ENCODE results near the gene SURF6.

Gene SURF6

DNA sequence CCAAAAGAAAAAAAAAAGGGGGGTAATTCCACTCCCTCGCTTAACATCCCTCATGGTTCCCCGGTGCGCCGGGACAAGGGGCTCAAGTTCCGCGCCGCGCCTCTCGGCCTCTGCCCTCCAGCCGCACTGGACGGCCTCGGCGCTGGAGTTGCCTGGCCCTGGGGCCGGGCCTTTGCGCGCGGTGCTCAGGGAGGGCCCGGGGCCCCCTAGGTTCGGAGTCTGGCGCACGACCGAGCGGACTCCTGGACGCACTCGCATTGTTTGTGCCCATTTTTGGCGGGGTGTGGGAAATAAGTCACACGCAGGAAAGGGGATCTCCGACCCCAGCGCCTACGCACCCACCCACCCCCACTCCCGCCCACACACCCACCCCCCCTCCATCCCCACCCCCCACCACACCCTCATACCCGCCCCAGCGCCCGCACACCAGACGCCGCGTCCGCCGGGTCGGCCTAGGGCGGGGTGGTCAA is 11.6 kb upstream of the SURF6 start:
- DNase-seq (ENCODE audit: low spot score) = no peak
- TF ChIP-seq, protein P1, sequence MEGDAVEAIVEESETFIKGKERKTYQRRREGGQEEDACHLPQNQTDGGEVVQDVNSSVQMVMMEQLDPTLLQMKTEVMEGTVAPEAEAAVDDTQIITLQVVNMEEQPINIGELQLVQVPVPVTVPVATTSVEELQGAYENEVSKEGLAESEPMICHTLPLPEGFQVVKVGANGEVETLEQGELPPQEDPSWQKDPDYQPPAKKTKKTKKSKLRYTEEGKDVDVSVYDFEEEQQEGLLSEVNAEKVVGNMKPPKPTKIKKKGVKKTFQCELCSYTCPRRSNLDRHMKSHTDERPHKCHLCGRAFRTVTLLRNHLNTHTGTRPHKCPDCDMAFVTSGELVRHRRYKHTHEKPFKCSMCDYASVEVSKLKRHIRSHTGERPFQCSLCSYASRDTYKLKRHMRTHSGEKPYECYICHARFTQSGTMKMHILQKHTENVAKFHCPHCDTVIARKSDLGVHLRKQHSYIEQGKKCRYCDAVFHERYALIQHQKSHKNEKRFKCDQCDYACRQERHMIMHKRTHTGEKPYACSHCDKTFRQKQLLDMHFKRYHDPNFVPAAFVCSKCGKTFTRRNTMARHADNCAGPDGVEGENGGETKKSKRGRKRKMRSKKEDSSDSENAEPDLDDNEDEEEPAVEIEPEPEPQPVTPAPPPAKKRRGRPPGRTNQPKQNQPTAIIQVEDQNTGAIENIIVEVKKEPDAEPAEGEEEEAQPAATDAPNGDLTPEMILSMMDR (IDR thresholded peaks at IDR 0.05) = no peak
- Histone ChIP-seq H3K27ac (peak overlapping the region; percentile 78 to 96), H3K4me3 (peak overlapping the region; percentile 95)

DNA sequence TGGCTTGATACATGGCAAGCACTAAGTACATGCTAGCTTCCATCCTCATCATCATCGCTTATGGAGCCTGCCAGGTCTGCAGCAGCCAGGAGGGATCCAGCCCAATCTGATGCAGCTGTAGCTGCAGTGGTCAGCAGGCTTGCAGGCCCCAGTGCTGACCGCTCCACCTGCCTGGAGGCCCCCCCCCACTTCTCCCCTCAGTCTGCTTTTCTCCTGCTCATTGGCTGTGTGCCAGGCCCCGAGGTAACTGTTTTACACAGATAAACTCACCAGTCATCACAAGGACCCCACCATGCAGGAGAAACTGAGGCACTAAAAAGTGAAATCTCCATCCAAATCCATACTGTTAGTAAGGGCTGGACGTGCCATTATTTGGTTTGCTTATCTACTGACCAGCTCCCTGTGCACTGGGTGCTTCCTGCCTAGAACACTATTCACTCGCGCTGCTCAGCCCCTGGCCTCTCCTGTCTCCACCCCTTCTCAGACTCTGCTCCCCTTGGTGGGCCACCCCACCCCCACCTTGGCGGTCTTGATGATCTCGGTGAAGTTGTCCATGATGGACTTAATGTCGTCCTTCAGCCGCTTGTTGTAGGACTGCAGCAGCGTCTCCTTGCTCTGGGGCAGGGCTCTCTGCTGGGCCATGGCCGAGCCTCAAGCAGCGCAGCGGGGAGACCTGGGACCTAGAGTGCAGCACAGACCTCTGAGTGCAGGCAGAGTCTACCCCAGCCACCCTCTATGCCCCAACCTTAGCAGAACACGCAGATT is 10.2 kb upstream of the SURF6 start:
- H3K27ac ChIP-seq = peak overlapping the region in 1 of 2 donors; percentile 96
- peak overlapping the region; percentile 95 for H3K4me3 ChIP-seq
- no peak for DNase-seq (ENCODE audit: low spot score)
- TF ChIP-seq, protein P1 (IDR thresholded peaks at IDR 0.05) = no peak

DNA sequence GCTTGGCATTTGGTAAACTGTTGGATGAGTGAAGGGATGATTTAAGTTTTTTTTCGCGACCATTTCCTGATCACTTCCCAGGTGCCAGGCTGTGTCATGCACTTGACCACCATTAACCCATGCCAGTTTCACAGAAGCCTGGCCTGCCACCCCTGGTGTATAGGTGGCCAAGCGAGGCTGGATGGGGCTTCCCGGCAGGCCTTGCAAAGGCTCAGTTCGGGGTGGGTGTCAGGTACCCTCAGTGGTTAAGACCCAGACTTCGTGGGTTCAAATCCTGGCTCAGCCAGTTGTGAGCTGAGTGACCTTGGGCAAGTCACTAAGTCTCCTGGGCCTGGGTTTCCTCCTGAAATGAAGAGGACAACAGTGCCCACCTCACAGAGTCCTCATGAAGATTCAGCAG is 9.6 kb upstream of the SURF6 start:
- H3K27ac ChIP-seq = no peak overlapping the region
- TF ChIP-seq, protein P1 (IDR thresholded peaks at IDR 0.05) = no peak
- H3K4me3 ChIP-seq = no peak overlapping the region
- no peak for DNase-seq (ENCODE audit: low spot score)

DNA sequence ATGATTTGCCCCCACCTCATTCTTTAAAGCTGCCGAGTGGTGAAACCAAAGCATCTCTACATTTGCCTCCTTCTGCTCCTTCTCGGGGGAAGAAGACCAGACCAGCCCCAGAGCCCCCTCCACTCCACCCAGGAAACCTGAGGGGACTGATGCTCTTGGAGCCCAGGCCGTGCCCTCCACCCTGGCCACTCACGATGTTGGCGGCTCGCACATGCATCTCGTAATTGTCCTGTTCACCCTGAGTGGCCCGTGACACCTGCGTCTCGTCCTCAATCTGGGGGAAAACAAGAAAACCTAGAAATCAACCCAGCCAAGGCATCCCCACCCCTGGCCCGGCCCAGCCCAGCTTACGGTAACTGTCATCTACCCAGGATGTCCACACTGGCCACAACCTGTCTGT is 9.0 kb upstream of the SURF6 start:
- Histone ChIP-seq H3K27ac (no peak overlapping the region), H3K4me3 (no peak overlapping the region)
- TF ChIP-seq, protein P1 (IDR thresholded peaks at IDR 0.05) = no peak
- DNase-seq (ENCODE audit: low spot score) = no peak

DNA sequence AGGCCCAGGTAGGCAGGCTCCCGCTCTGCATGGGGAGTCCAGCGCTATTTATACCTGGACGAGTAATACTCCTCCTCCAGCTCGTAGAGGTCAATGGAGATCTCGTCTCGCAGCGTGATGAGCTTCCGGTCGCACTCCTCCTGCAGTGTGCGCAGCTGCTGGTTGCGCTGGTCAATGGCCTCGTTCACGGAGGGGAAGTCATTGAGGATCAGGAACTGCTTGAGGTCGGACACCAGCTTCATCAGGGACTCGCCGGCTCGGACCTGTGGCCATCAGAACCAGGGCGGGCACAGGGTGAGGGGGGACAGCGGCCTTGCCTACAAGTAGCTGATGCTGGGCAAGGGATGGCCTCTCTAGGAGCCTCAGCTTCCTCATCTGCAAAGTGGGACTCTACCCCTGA is 8.1 kb upstream of the SURF6 start:
- H3K4me3 ChIP-seq = no peak overlapping the region
- no peak for DNase-seq (ENCODE audit: low spot score)
- no peak overlapping the region for H3K27ac ChIP-seq
- TF ChIP-seq, protein P1 (IDR thresholded peaks at IDR 0.05) = no peak

DNA sequence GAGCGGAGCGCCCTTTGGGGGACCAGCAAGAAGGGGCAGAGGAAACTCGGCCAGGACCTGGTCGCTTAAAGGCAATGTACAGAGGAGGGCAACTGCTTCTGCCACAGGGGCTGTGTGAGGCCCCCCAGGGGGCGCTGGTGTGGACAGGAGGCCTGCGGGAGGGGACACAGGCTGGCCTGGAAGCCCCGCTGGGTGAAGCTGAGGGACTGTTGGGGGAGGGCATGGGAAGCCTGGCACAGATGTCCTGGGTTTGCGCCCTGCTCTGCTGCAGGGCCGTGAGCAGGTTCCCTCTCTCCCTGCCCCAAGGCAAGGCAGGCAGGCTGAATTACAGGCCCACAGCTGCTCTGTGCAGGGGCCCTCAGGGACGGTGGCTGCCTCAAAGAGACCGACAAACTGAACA is 6.6 kb upstream of the SURF6 start:
- Histone ChIP-seq H3K4me3 (no peak overlapping the region), H3K27ac (no peak overlapping the region)
- TF ChIP-seq, protein P1 (IDR thresholded peaks at IDR 0.05) = no peak
- DNase-seq (ENCODE audit: low spot score) = no peak

DNA sequence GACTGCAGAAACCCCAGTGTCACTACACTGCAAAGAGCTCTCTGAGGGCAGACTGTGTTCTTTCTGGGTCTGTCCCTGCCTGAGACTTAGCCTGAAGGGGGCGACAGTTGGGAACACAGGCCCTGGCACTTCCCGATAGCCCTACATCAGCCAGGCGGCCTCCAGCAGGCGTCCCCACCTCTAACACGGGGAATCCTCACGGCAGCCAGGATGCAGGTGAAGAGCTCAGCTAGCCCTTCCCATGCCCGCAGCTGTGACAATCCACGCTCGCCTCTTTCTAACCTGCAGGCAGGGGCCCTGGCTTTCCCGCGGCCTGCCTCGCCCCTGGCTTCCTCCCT is 6.0 kb upstream of the SURF6 start:
- DNase-seq (ENCODE audit: low spot score) = no peak
- no peak overlapping the region for H3K4me3 ChIP-seq
- TF ChIP-seq, protein P1 (IDR thresholded peaks at IDR 0.05) = no peak
- peak overlapping the region in 1 of 2 donors; percentile 43 for H3K27ac ChIP-seq

All from coronary artery (tissue), 2 donors.